T-cell (primary cell): ENCODE data around the gene TSPAN18. TPM values are rescaled to one million over a fixed set of nuclear protein-coding genes. Genes with fewer than 3 reads are reported as not detected.

Experiments
- ATAC-seq, 4 experiments: fragments of 200-7000 bp in 3 of 4; fragments of 150-1000 bp in 1 of 4; cut with Tn5 transposase; replicated peaks in 1 of 4; 1 replicate in 3 of 4; 2 replicates in 1 of 4; pipeline ENCODE4 v1.10.0; 2021; ENCODE audit warnings: moderate library complexity in 3 of 4, mild to moderate bottlenecking in 2 of 4, moderate number of reproducible peaks in 1 of 4
- CTCF ChIA-PET, 2 donors: fragments of 300-600 bp; sonication (Branson Sonifier 250); formaldehyde crosslinking; loops; one replicate each; lab custom pipeline; 2022; ENCODE audit warnings: antibody characterized with exemption in 2 of 2; lab: Charles Lee
- POLR2A ChIA-PET, 2 donors: fragments of 300-600 bp; sonication (Branson Sonifier 250); formaldehyde crosslinking; loops; one replicate each; lab custom pipeline; 2022; ENCODE audit warnings: antibody characterized with exemption in 2 of 2; lab: Charles Lee
- DNase-seq, 35 experiments: peaks; one replicate each; pipeline versions ENCODE4 v3.0.0 to v3.0.0-alpha.2; 2013 to 2023
- H3K27ac ChIP-seq: one replicate; pipeline ENCODE4 v1.5.1; 2013; ENCODE audit warnings: low read length
- H3K27me3 ChIP-seq, 2 experiments: replicated peaks in 1 of 2; 1 replicate in 1 of 2; 2 replicates in 1 of 2; pipeline versions ENCODE4 v1.6.1 to v1.7.0; 2013; ENCODE audit warnings: low read length in 1 of 2, mixed read lengths in 1 of 2; ENCODE audit not compliant: control insufficient read depth in 2 of 2, insufficient read depth in 2 of 2; ENCODE audit errors: extremely low read depth in 1 of 2
- H3K36me3 ChIP-seq, 2 donors: 1 replicate in 1 of 2; 2 replicates in 1 of 2; pipeline versions ENCODE4 v1.6.1 to v1.7.0; 2013; ENCODE audit warnings: low read length in 1 of 2; ENCODE audit not compliant: control insufficient read depth in 2 of 2, insufficient read depth in 1 of 2; ENCODE audit errors: extremely low read depth in 1 of 2
- H3K4me1 ChIP-seq, 2 experiments: 1 replicate in 1 of 2; 2 replicates in 1 of 2; pipeline versions ENCODE4 v1.6.1 to v1.7.0; 2013; ENCODE audit warnings: low read length in 2 of 2, mixed read lengths in 1 of 2; ENCODE audit not compliant: insufficient read depth in 2 of 2, control insufficient read depth in 1 of 2; ENCODE audit errors: extremely low read depth in 1 of 2
- H3K4me3 ChIP-seq, 2 donors: 1 replicate in 1 of 2; 2 replicates in 1 of 2; pipeline versions ENCODE4 v1.5.1 to v1.7.0; 2013; ENCODE audit warnings: mild to moderate bottlenecking in 2 of 2, low read length in 1 of 2, moderate library complexity in 1 of 2; ENCODE audit not compliant: control insufficient read depth in 1 of 2; ENCODE audit errors: extremely low read depth in 1 of 2
- H3K9me3 ChIP-seq: 2 replicates; pipeline ENCODE4 v1.7.0; 2013
- H3K27ac Mint-ChIP-seq, 2 donors: one replicate each; pipeline ENCODE4 v1.8.0; 2020 to 2021; ENCODE audit warnings: mild to moderate bottlenecking in 2 of 2, mixed read lengths in 2 of 2
- H3K27me3 Mint-ChIP-seq, 2 donors: one replicate each; pipeline ENCODE4 v1.8.0; 2021 to 2022; ENCODE audit warnings: mixed read lengths in 2 of 2
- H3K36me3 Mint-ChIP-seq: one replicate; pipeline ENCODE4 v1.8.0; 2021; ENCODE audit warnings: mixed read lengths
- H3K4me1 Mint-ChIP-seq, 3 donors: one replicate each; pipeline ENCODE4 v1.8.0; 2020 to 2022; ENCODE audit warnings: mixed read lengths in 3 of 3, mild to moderate bottlenecking in 1 of 3
- H3K4me3 Mint-ChIP-seq, 3 donors: one replicate each; pipeline ENCODE4 v1.8.0; 2020 to 2022; ENCODE audit warnings: mild to moderate bottlenecking in 3 of 3, mixed read lengths in 3 of 3, moderate library complexity in 3 of 3
- H3K9me3 Mint-ChIP-seq, 3 donors: one replicate each; pipeline ENCODE4 v1.8.0; 2020 to 2022; ENCODE audit warnings: mixed read lengths in 3 of 3
- WGBS: methylation state at CpG from one replicate; pipeline ENCODE4 v1.1.5; 2013; ENCODE audit warnings: missing lambda C conversion rate; ENCODE audit not compliant: insufficient coverage; 5-methylcytosine and 5-hydroxymethylcytosine counted together
- total RNA-seq, 35 experiments: library from RNA in 6 of 35; stranded (reverse) in 6 of 35; fragments of 120-200 nt in 1 of 35; gene quantifications; one replicate each; pipeline versions ENCODE4 v1.2.1 to v1.2.4 and lab custom pipeline; 2013 to 2026

TSPAN18 gene
- total RNA-seq, 5 donors from 2014 or later (not counting 1 experiment from before 2014, with no cell fraction given), result 18.4 to 59.1 (median 25.7) TPM

GRCh38 chr11:44779736-44780520 is 53.2 kb downstream of the TSPAN18 start:
- Histone ChIP-seq H3K4me3 (no peak overlapping the region), H3K27ac (no peak overlapping the region), H3K27me3 (peaks cover 0 to 4% of the 10 kb centered on the region in 2 experiments), H3K4me1 (peaks cover 0 to 3% of the 10 kb centered on the region in 2 experiments), H3K36me3 (peaks cover 0 to 2% of the 10 kb centered on the region in 2 donors), H3K9me3 (no peaks in the 10 kb centered on the region)
- POLR2A ChIA-PET, result no interaction called here
- Mint-ChIP-seq H3K4me3 (no peak overlapping the region), H3K27ac (no peak overlapping the region), H3K9me3 (no peaks in the 10 kb centered on the region), H3K27me3 (no peaks in the 10 kb centered on the region), H3K36me3 (peaks cover 12% of the 10 kb centered on the region), H3K4me1 (peaks cover 18 to 30% (median 26%) of the 10 kb centered on the region in 3 donors)
- CTCF ChIA-PET, result interaction anchor here in 1 of 2 donors (0.7 kb wide), 1 partner anchor 162 kb away, joined by 7 read pairs; no protein-coding TSS in a partner anchor
- 88% methylated on average over 6 of the region's 10 CpGs for WGBS
- ATAC-seq, result no peak
- no peak for DNase-seq

GRCh38 chr11:44780940-44781631 is 54.3 kb downstream of the TSPAN18 start:
- Mint-ChIP-seq H3K9me3 (no peaks in the 10 kb centered on the region), H3K4me3 (no peak overlapping the region), H3K36me3 (peaks cover 12% of the 10 kb centered on the region), H3K27me3 (no peaks in the 10 kb centered on the region), H3K27ac (no peak overlapping the region), H3K4me1 (peaks cover 15 to 32% (median 29%) of the 10 kb centered on the region in 3 donors)
- Histone ChIP-seq H3K27me3 (peaks cover 0 to 4% of the 10 kb centered on the region in 2 experiments), H3K36me3 (peaks cover 0 to 2% of the 10 kb centered on the region in 2 donors), H3K4me1 (peaks cover 0 to 6% of the 10 kb centered on the region in 2 experiments), H3K9me3 (no peaks in the 10 kb centered on the region), H3K4me3 (no peak overlapping the region), H3K27ac (no peak overlapping the region)
- ChIA-PET POLR2A (no interaction called here), CTCF (interaction anchor here in 1 of 2 donors (0.7 kb wide), 1 partner anchor 163 kb away, joined by 7 read pairs; no protein-coding TSS in a partner anchor)
- WGBS, result 88% methylated on average over 9 of the region's 9 CpGs
- DNase-seq (no peak), ATAC-seq (no peak)

- no peak overlapping the region for H3K27ac ChIP-seq
- Mint-ChIP-seq H3K27ac (no peak overlapping the region), H3K4me3 (no peak overlapping the region), H3K36me3 (peaks cover 12% of the 10 kb centered on the region), H3K27me3 (no peaks in the 10 kb centered on the region), H3K4me1 (peaks cover 15 to 35% (median 29%) of the 10 kb centered on the region in 3 donors), H3K9me3 (no peaks in the 10 kb centered on the region)
- DNase-seq (no peak), ATAC-seq (no peak)
- peaks cover 0 to 4% of the 10 kb centered on the region in 2 experiments for H3K27me3 ChIP-seq
- ChIA-PET CTCF (no interaction called here), POLR2A (no interaction called here)
- H3K36me3 ChIP-seq, result peaks cover 0 to 2% of the 10 kb centered on the region in 2 donors
- 89% methylated on average over 1 of the region's 2 CpGs for WGBS
- no peak overlapping the region for H3K4me3 ChIP-seq
- peaks cover 0 to 6% of the 10 kb centered on the region in 2 experiments for H3K4me1 ChIP-seq
- H3K9me3 ChIP-seq, result no peaks in the 10 kb centered on the region
Measured at GRCh38 chr11:44781655-44782054, 54.9 kb downstream of the TSPAN18 start.

- Mint-ChIP-seq H3K27ac (no peak overlapping the region), H3K4me1 (peaks cover 17 to 32% (median 31%) of the 10 kb centered on the region in 3 donors), H3K4me3 (no peak overlapping the region), H3K36me3 (peaks cover 12% of the 10 kb centered on the region), H3K27me3 (no peaks in the 10 kb centered on the region), H3K9me3 (no peaks in the 10 kb centered on the region)
- Histone ChIP-seq H3K4me1 (peaks cover 0 to 6% of the 10 kb centered on the region in 2 experiments), H3K27me3 (peaks cover 0 to 4% of the 10 kb centered on the region in 2 experiments), H3K9me3 (no peaks in the 10 kb centered on the region), H3K36me3 (peaks cover 0 to 2% of the 10 kb centered on the region in 2 donors), H3K27ac (no peak overlapping the region), H3K4me3 (no peak overlapping the region)
- ChIA-PET POLR2A (no interaction called here), CTCF (no interaction called here)
- no peak for DNase-seq
- ATAC-seq, result no peak
- 90% methylated on average over 2 of the region's 4 CpGs for WGBS
Measured at GRCh38 chr11:44782478-44782877, 55.7 kb downstream of the TSPAN18 start.

- no peak for ATAC-seq
- peaks cover 0 to 2% of the 10 kb centered on the region in 2 donors for H3K36me3 ChIP-seq
- Mint-ChIP-seq H3K36me3 (peaks cover 13% of the 10 kb centered on the region), H3K4me3 (no peak overlapping the region), H3K27me3 (no peaks in the 10 kb centered on the region), H3K27ac (no peak overlapping the region), H3K4me1 (peaks cover 25 to 32% (median 26%) of the 10 kb centered on the region in 3 donors), H3K9me3 (no peaks in the 10 kb centered on the region)
- 71% methylated on average over 7 of the region's 8 CpGs for WGBS
- peaks cover 0 to 3% of the 10 kb centered on the region in 2 experiments for H3K4me1 ChIP-seq
- no peak for DNase-seq
- ChIA-PET POLR2A (no interaction called here), CTCF (interaction anchor here in 1 of 2 donors (0.7 kb wide), 1 partner anchor 60 kb away, joined by 3 read pairs; no protein-coding TSS in a partner anchor)
- H3K27ac ChIP-seq, result no peak overlapping the region
- H3K27me3 ChIP-seq, result peaks cover 0 to 4% of the 10 kb centered on the region in 2 experiments
- H3K4me3 ChIP-seq, result no peak overlapping the region
- no peaks in the 10 kb centered on the region for H3K9me3 ChIP-seq
Measured at GRCh38 chr11:44784436-44784760, 57.6 kb downstream of the TSPAN18 start.

- peaks cover 0 to 4% of the 10 kb centered on the region in 2 experiments for H3K27me3 ChIP-seq
- ChIA-PET POLR2A (no interaction called here), CTCF (no interaction called here)
- peaks cover 0 to 3% of the 10 kb centered on the region in 2 experiments for H3K4me1 ChIP-seq
- Mint-ChIP-seq H3K27me3 (no peaks in the 10 kb centered on the region), H3K4me1 (peaks cover 26 to 28% (median 27%) of the 10 kb centered on the region in 3 donors), H3K9me3 (no peaks in the 10 kb centered on the region), H3K27ac (no peak overlapping the region), H3K36me3 (peaks cover 9% of the 10 kb centered on the region), H3K4me3 (no peak overlapping the region)
- WGBS, result no CpG with 5 or more reads among the region's 3 CpGs
- ATAC-seq, result no peak
- H3K4me3 ChIP-seq, result no peak overlapping the region
- H3K9me3 ChIP-seq, result no peaks in the 10 kb centered on the region
- H3K27ac ChIP-seq, result no peak overlapping the region
- no peaks in the 10 kb centered on the region for H3K36me3 ChIP-seq
- DNase-seq, result no peak
Measured at GRCh38 chr11:44784851-44785250, 58.1 kb downstream of the TSPAN18 start.
